GM12891 (cell line): ENCODE results near the gene PCSK9.

Experiments used
- DNase-seq: peaks from one replicate; pipeline ENCODE4 v3.0.0; 2011; ENCODE audit warnings: low spot score; ENCODE audit not compliant: insufficient read length
- FAIRE-seq: peaks from 2 replicates; lab custom pipeline; 2011; peaks lifted over from hg19 to GRCh38; lab: Jason Lieb, UNC
- PAX5 ChIP-seq: IDR thresholded peaks from 2 replicates; pipeline ENCODE4 v1.6.1; 2011; ENCODE audit warnings: low read length, moderate library complexity, mild to moderate bottlenecking; ENCODE audit not compliant: insufficient read depth, severe bottlenecking
- POLR2A ChIP-seq: IDR thresholded peaks from 2 replicates; pipeline ENCODE4 v1.6.1; 2011; ENCODE audit warnings: low read depth, low read length, control low read depth
- POLR2AphosphoS5 ChIP-seq: IDR thresholded peaks from 2 replicates; pipeline ENCODE4 v1.6.1; 2011; ENCODE audit warnings: low read depth, low read length, control low read depth
- POU2F2 ChIP-seq: IDR thresholded peaks from 2 replicates; pipeline ENCODE4 v1.6.1; 2011; ENCODE audit warnings: low read depth, mild to moderate bottlenecking, control low read depth, low read length, moderate library complexity
- SPI1 ChIP-seq: IDR thresholded peaks from 2 replicates; pipeline ENCODE4 v1.6.1; 2011; ENCODE audit warnings: low read depth, low read length, control low read depth
- TAF1 ChIP-seq: IDR thresholded peaks from 2 replicates; pipeline ENCODE4 v1.6.1; 2011; ENCODE audit warnings: low read depth, low read length, control low read depth

Gene PCSK9

GRCh38 chr1:55064071-55064581 lies 24.8 kb downstream of the PCSK9 start:
- DNase-seq = no peak
- no peak for FAIRE-seq
- TF ChIP-seq TAF1 (no peak), POLR2A (no peak), POU2F2 (no peak), PAX5 (no peak), POLR2AphosphoS5 (no peak), SPI1 (no peak)

GRCh38 chr1:55064861-55065263 lies 25.5 kb downstream of the PCSK9 start:
- DNase-seq = no peak
- no peak for TF ChIP-seq PAX5
- TF ChIP-seq POLR2A = no peak
- no peak for TF ChIP-seq TAF1
- no peak for TF ChIP-seq POLR2AphosphoS5
- no peak for TF ChIP-seq POU2F2
- TF ChIP-seq SPI1 = no peak
- FAIRE-seq = no peak

GRCh38 chr1:55065648-55066047 lies 26.3 kb downstream of the PCSK9 start:
- DNase-seq = no peak
- no peak for FAIRE-seq
- TF ChIP-seq POU2F2 = no peak
- peak; percentile 27; the same call in 1 of the 2 replicates for TF ChIP-seq POLR2AphosphoS5
- TF ChIP-seq TAF1 = no peak
- no peak for TF ChIP-seq SPI1
- no peak for TF ChIP-seq PAX5
- no peak for TF ChIP-seq POLR2A

GRCh38 chr1:55067022-55067778 lies 27.9 kb downstream of the PCSK9 start:
- FAIRE-seq (no peak), DNase-seq (no peak)
- TF ChIP-seq POU2F2 (no peak), PAX5 (no peak), POLR2AphosphoS5 (no peak), SPI1 (no peak), TAF1 (no peak), POLR2A (no peak)

GRCh38 chr1:55067914-55068313 lies 28.6 kb downstream of the PCSK9 start:
- DNase-seq = no peak
- TF ChIP-seq TAF1 = no peak
- TF ChIP-seq POU2F2 = no peak
- TF ChIP-seq PAX5 = no peak
- no peak for TF ChIP-seq POLR2A
- no peak for TF ChIP-seq POLR2AphosphoS5
- no peak for TF ChIP-seq SPI1
- FAIRE-seq = no peak

- DNase-seq (no peak), FAIRE-seq (no peak)
- TF ChIP-seq POLR2AphosphoS5 (no peak), POLR2A (no peak), SPI1 (no peak), TAF1 (no peak), POU2F2 (no peak), PAX5 (no peak)
These were observed 29.3 kb downstream of the PCSK9 start for GRCh38 chr1:55068638-55069037.

- DNase-seq (no peak), FAIRE-seq (no peak)
- no peak for TF ChIP-seq SPI1
- TF ChIP-seq POLR2A = no peak
- TF ChIP-seq POU2F2 = no peak
These were observed 29.9 kb downstream of the PCSK9 start for GRCh38 chr1:55069280-55069679.

- TF ChIP-seq POLR2A (no peak), TAF1 (no peak), SPI1 (no peak), POU2F2 (no peak), POLR2AphosphoS5 (no peak), PAX5 (no peak)
- DNase-seq (no peak), FAIRE-seq (no peak)
These were observed 31.2 kb downstream of the PCSK9 start for GRCh38 chr1:55070293-55071164.

GRCh38 chr1:55071477-55071876 lies 32.1 kb downstream of the PCSK9 start:
- FAIRE-seq (peak; percentile 62), DNase-seq (no peak)
- TF ChIP-seq POLR2AphosphoS5 (no peak), POU2F2 (no peak)
